ENCODE measurements around the gene UBASH3A.
A peak's percentile ranks its signal among the peaks of the same experiment; 100 is the strongest.
"Not testable (repeated sequence)": the region's sequence is repeated elsewhere in the genome, so short reads cannot be mapped to it uniquely, and the experiment has no call there.

The UBASH3A gene

DNA sequence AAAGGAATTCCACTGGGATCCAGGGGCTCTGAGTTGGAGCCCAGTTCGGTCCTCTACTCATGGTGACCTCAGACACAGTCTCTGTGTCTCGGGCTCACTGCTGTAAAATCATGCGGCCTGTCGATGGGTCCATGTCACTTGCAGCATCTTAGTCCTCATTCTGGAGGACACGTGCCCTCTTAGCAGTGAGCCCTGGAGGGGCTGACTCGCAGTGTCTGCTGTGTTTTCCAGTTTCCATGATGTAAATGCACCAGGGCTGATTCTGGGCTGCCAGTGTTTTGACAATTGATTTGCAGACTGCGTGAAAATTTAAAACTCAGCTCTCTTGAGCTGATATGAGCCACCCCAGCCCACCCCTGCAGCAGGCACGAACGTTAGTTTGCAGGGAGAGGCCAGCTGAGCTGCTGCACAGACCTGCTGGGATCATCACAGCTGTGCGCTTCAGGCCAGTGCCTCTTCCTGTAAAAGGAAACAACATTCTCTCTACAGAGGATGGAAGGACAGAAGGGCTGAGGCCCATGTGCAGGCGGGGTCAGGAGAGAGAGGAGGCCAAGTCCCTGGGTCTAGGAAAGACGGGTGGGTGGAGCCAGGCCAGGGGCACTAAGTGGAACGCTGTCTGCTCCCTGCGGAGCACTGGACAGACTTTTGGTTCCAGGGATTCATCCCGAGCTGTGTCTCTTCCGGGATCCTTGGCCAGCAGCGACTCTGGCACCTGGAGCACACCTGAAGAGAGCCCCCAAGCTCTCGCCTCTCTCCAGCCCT is 49.7 kb downstream of the UBASH3A start:
- DNase-seq: no peak

DNA sequence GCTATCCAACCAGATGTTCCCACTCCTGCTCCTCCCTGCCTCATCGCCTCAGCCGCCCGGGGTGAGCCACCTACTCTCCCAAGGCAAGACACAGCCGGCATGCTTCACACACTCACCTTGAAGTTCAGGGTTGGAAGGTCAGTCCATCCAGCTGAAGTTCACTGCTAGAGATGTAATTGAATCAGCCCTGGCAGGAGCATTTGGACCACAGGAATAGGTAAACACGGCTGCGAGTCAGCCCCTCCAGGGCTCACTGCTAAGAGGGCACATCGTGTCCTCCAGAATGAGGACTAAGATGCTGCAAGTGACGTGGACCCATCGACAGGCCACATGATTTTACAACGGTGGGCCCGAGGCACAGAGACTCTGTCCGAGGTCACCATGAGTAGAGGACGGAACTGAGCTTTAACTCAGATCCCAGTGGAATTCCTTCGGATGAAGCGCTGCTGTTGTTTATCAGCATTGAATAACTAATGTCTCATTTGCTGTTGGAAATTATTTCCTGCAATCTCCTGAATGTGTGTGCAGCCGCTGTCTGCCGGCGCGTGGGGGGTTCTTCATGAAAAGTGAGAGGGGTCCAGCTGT is 50.4 kb downstream of the UBASH3A start:
- DNase-seq: no peak

- DNase-seq: no peak
Observed at GRCh38 chr21:42454786-42455185, 51.1 kb downstream of the UBASH3A start.

DNA sequence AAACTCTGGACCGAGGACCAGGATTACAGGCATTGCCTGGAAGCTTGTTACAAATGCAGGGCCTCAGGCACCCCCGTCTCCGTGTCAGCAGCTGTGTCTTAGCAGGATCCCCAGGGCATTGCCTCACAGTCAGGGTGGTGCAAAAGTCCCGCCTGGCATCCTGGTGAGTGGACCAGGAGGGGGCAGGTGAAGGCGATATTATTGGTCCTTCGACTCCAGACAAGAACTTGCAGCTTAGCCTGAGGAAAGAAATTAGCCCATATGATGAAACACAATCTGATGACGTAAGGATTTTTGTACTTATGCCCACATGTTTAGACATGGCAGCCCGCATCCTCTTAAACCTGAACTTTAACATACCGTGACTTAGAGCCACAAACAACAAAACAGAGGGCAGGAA is 51.5 kb downstream of the UBASH3A start:
- no peak for DNase-seq

GRCh38 chr21:42455754-42456440 is 52.2 kb downstream of the UBASH3A start:
- no peak for DNase-seq

- DNase-seq: no peak
Observed at GRCh38 chr21:42456457-42456856, 52.8 kb downstream of the UBASH3A start.

GRCh38 chr21:42459082-42459460 is 55.4 kb downstream of the UBASH3A start:
- no peak for DNase-seq

GRCh38 chr21:42459546-42460215 is 56.0 kb downstream of the UBASH3A start:
- DNase-seq: no peak

GRCh38 chr21:42460391-42461184 is 56.9 kb downstream of the UBASH3A start:
- DNase-seq: peak; percentile 93

- DNase-seq: no peak
Observed at GRCh38 chr21:42461185-42461520, 57.5 kb downstream of the UBASH3A start.

DNA sequence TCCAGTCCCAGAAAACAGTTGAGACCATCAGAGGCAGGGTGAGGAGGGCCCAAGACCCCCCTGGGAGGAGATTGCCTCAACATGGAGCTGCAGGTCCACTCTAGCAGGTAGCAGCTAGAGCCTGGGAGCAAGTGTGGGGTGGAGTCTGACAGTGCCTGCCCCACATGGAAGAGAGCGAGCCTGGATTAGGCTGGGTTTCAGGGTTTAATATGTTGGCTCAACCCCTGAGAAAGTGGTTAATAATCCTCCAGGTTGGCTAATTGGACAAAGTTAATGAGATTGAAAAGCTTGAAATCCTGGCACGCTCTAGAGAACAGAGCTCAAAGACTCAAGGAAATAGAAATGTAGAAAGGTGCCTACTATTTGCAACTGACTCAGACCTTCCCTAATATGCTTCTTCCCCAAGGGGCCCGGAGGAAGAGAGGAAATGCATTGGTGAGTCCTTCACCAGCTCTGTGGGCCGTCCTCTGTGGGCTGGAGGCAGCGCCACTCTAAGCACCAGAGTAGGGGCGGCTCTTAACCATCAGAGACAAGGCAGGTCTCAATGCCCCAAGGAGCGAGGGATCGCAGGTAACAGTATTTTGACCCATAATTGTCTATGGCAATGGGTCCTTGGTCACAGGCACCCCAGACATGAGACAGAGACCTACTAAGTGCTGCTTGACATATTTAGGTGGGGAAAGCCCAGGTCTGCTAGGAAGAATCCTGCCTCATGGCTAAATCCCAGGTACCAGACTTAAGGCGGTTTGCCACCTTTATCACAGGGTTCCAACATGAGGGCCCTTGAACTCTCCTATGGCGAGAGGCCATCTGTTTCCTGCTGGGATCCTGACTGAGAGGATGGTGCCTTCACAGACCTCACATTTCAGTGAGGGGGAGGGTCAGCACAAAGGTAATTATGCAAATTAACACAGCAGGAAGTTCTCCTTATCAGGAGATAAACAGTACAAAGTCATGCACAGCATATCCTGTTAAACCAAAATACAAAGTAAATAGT is 58.5 kb downstream of the UBASH3A start:
- DNase-seq: peak; percentile 91

- peak; percentile 63 for DNase-seq
Observed at GRCh38 chr21:42463861-42464515, 60.3 kb downstream of the UBASH3A start.

- DNase-seq: no peak
Observed at GRCh38 chr21:42465008-42465802, 61.5 kb downstream of the UBASH3A start.

DNA sequence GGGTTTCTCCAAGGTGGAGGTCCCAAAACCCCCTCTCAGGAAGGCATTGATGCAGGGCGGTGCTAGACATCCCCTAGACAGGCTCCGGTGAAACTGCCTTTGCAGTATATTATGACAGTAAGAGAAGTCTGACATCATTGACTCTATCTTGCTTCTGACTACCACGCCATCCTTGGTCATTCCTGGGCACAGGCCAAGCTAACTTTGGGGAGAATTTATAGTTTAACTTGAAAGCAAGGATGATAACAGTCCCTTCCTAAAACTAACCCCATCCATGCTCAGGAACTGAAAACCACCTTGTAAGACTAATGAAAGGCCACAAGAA is 62.1 kb downstream of the UBASH3A start:
- no peak for DNase-seq

DNA sequence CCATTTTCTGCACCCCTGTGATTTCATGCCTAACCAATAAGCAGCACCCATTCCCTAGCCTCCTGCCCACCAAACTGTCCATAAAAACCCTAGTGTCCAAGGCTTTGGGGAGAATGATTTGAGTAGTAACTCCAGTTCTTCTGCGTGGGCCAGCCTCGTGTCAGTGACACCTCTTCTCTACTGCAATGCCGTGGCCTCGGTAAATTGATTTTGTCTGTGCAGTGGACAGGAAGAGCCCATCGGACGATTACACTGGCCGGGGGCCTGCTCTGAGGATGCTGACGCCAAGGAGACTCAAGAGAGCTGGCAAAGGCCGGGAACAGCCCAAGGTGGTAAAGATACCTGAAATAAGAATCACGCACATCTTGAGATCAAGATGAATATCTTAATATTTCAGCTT is 63.0 kb downstream of the UBASH3A start:
- DNase-seq: no peak

DNA sequence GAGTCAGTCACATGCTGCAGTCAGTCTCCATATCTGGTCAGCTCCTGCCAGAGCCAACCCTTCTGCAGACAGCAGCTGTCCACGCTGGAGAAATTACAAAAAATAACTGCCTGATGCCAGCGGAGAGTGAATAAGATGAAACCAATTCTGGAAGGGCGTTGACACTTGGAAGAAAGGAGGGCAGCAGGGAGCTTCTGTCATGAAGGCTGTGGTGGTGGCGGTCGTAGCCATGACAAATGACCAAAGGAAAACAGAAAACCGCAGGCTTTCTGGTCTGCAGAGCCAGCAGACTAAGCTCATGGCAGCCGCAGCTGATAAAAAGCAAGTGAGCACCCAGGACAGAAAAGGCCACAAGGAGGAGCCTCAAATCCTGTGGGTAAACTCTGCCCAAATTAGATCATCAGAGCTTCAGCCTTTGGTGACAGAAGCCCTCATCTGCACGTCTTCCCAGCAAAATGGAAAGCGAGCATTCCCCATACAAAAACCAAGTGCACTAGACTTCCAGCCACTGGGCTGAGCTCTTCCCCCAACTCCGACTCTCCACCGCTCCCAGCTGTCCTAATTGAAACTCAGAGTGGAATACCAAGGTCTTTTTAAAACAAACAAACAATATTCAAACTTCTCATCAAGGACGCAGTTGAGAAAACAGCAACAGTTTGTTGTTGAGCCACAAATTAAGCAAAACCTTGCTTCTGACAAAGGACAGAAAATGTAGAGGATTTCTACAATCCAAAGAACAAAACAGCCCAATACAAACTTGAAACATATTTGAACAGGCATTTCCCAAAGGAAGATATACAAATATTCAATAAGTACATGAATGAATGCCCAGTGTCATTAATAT is 63.7 kb downstream of the UBASH3A start:
- peak; percentile 20 for DNase-seq

- no peak for DNase-seq
Observed at GRCh38 chr21:42468491-42469131, 64.9 kb downstream of the UBASH3A start.

- no peak for DNase-seq
Observed at GRCh38 chr21:42469272-42469671, 65.6 kb downstream of the UBASH3A start.

DNA sequence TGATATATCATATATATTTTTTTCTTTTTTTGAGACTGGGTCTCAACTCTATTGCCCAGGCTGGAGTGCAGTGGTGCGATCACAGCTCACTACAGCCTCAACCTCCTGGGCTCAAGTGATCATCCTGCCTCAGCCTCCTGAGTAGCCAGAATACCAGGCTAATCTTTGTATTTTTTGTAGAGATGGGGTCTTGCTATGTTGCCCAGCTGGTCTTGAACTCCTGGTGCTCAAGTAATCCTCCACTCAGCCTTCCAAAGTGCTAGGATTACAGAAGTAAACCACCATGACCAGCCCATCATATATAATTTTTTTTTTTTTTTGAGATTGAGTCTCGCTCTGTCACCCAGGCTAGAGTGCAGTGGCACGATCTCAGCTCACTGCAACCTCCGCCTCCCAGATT is 66.0 kb downstream of the UBASH3A start:
- not testable (repeated sequence) for DNase-seq

Data from NCI-H526 treated with DMSO at 0.1 percent for 48 hours (cell line).